ENCODE measurements around the gene SIT1. TPM values are rescaled to one million over a fixed set of nuclear protein-coding genes. Genes with fewer than 3 reads are reported as not detected.

SIT1 gene
- total RNA-seq, 1 donor from 2014 or later = not detected

GRCh38 chr9:35675732-35676392 lies 25.1 kb upstream of the SIT1 start:
- Mint-ChIP-seq H3K4me3 (peak overlapping the region; percentile 86), H3K9me3 (no peaks in the 10 kb centered on the region), H3K36me3 (no peaks in the 10 kb centered on the region), H3K4me1 (ENCODE audit: unreplicated experiment) (peaks cover 15% of the 10 kb centered on the region), H3K27ac (peak overlapping the region; percentile 48), H3K27me3 (peaks cover 10% of the 10 kb centered on the region)
- DNase-seq (ENCODE audit: extremely low spot score, unreplicated experiment) = peak; percentile 87
- TF ChIP-seq CTCF (conservative IDR thresholded peaks at IDR 0.05) = peak; percentile 19

GRCh38 chr9:35675204-35675603 lies 24.5 kb upstream of the SIT1 start:
- Mint-ChIP-seq H3K36me3 (no peaks in the 10 kb centered on the region), H3K4me3 (peak overlapping the region; percentile 79), H3K27ac (no peak overlapping the region), H3K9me3 (no peaks in the 10 kb centered on the region), H3K27me3 (peaks cover 10% of the 10 kb centered on the region), H3K4me1 (ENCODE audit: unreplicated experiment) (peaks cover 19% of the 10 kb centered on the region)
- no peak for TF ChIP-seq CTCF (conservative IDR thresholded peaks at IDR 0.05)
- DNase-seq (ENCODE audit: extremely low spot score, unreplicated experiment) = no peak

- Mint-ChIP-seq H3K36me3 (no peaks in the 10 kb centered on the region), H3K9me3 (no peaks in the 10 kb centered on the region), H3K4me1 (ENCODE audit: unreplicated experiment) (peaks cover 25% of the 10 kb centered on the region), H3K27ac (no peak overlapping the region), H3K27me3 (peaks cover 10% of the 10 kb centered on the region), H3K4me3 (no peak overlapping the region)
- no peak for DNase-seq (ENCODE audit: extremely low spot score, unreplicated experiment)
- no peak for TF ChIP-seq CTCF (conservative IDR thresholded peaks at IDR 0.05)
Observed at GRCh38 chr9:35674025-35674361, 23.3 kb upstream of the SIT1 start.

- TF ChIP-seq CTCF (conservative IDR thresholded peaks at IDR 0.05) = no peak
- DNase-seq (ENCODE audit: extremely low spot score, unreplicated experiment) = no peak
- Mint-ChIP-seq H3K9me3 (no peaks in the 10 kb centered on the region), H3K4me3 (peak within 1 kb of the TSS; percentile 73), H3K27me3 (peaks cover 10% of the 10 kb centered on the region), H3K36me3 (no peaks in the 10 kb centered on the region), H3K27ac (no peak within 1 kb of the TSS), H3K4me1 (ENCODE audit: unreplicated experiment) (peaks cover 31% of the 10 kb centered on the region)
Observed at GRCh38 chr9:35673132-35674024, 22.6 kb upstream of the SIT1 start, which contains the start of gene CA9. Gene CA9, plus strand, starts transcription at chr9:35673928. Its CDS starts 32 bp downstream, at chr9:35673960.

- Mint-ChIP-seq H3K36me3 (no peaks in the 10 kb centered on the region), H3K4me3 (no peak overlapping the region), H3K27ac (peak overlapping the region; percentile 74), H3K4me1 (ENCODE audit: unreplicated experiment) (peaks cover 33% of the 10 kb centered on the region), H3K9me3 (no peaks in the 10 kb centered on the region), H3K27me3 (peaks cover 4% of the 10 kb centered on the region)
- no peak for DNase-seq (ENCODE audit: extremely low spot score, unreplicated experiment)
- no peak for TF ChIP-seq CTCF (conservative IDR thresholded peaks at IDR 0.05)
Observed at GRCh38 chr9:35669331-35670145, 18.8 kb upstream of the SIT1 start.
